Body of pancreas (tissue), 4 donors: ENCODE data around the gene DAPK1.

Experiments
- POLR2A ChIP-seq, 3 donors: fragments of 450-650 bp; IDR thresholded peaks; one replicate each; pipeline ENCODE4 v1.6.1; 2016; ENCODE audit warnings: antibody characterized with exemption in 3 of 3, mild to moderate bottlenecking in 2 of 3
- TF ChIP-seq, protein P1 (sequence below), 7 experiments: fragments of 450-650 bp in 4 of 7; fragments of 200-600 bp in 3 of 7; sonication (generic) in 3 of 7; IDR thresholded peaks; one replicate each; pipeline ENCODE4 v1.5.1; 2016 to 2019; ENCODE audit warnings: antibody characterized with exemption in 7 of 7

DNA sequence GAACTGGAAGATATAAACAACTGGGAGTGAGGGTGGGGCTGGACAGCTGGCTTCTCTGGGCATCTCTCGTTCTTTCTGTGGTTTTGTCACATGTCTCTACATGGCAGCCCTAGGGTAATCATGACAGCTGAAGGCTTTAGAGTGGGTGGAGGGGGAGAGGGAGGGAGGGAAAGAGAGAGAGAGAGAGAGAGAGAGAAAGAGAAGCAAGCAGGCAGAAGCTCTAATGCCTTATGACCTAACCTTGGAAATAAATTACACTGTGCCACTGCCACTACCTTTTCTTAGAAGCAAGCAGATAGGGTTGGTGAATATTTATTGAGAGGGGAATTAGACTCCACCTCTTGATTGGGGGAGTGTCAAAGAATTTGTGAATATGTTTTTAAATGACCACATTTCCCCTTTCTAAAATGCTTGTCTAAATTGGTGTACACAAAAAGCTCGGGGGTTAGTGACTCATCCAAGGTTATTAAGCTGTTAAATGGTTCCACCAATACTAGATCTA is 2.6 kb upstream of the DAPK1 start:
- TF ChIP-seq, protein P1, sequence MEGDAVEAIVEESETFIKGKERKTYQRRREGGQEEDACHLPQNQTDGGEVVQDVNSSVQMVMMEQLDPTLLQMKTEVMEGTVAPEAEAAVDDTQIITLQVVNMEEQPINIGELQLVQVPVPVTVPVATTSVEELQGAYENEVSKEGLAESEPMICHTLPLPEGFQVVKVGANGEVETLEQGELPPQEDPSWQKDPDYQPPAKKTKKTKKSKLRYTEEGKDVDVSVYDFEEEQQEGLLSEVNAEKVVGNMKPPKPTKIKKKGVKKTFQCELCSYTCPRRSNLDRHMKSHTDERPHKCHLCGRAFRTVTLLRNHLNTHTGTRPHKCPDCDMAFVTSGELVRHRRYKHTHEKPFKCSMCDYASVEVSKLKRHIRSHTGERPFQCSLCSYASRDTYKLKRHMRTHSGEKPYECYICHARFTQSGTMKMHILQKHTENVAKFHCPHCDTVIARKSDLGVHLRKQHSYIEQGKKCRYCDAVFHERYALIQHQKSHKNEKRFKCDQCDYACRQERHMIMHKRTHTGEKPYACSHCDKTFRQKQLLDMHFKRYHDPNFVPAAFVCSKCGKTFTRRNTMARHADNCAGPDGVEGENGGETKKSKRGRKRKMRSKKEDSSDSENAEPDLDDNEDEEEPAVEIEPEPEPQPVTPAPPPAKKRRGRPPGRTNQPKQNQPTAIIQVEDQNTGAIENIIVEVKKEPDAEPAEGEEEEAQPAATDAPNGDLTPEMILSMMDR (IDR thresholded peaks at IDR 0.05), result no peak
- TF ChIP-seq POLR2A (IDR thresholded peaks at IDR 0.05), result no peak
